Calu3 (cell line): ENCODE data around the gene NYNRIN. TPM values are rescaled to one million over a fixed set of nuclear protein-coding genes. Genes with fewer than 3 reads are reported as not detected.

Experiments used
- BruUV-seq: library from RNA; stranded (reverse); fragments of 400-500 nt; replicated peaks from 2 replicates; lab custom pipeline; 2021; lab: Mats Ljungman, UMichigan
- CTCF ChIA-PET: fragments of 300-600 bp; sonication (Branson Sonifier 250); formaldehyde crosslinking; loops from one replicate; lab custom pipeline; 2022; ENCODE audit warnings: antibody characterized with exemption; lab: Charles Lee
- DNase-seq: peaks from one replicate; pipeline ENCODE4 v3.0.0; 2022
- H3K27ac Mint-ChIP-seq: one replicate; pipeline ENCODE4 v1.8.0; 2022; ENCODE audit warnings: mixed read lengths; ENCODE audit not compliant: unreplicated experiment
- H3K27me3 Mint-ChIP-seq: one replicate; pipeline ENCODE4 v1.8.0; 2022; ENCODE audit warnings: mixed read lengths; ENCODE audit not compliant: unreplicated experiment
- H3K36me3 Mint-ChIP-seq: one replicate; pipeline ENCODE4 v1.8.0; 2022; ENCODE audit warnings: mild to moderate bottlenecking, moderate library complexity, mixed read lengths; ENCODE audit not compliant: insufficient read depth, unreplicated experiment
- H3K4me1 Mint-ChIP-seq: one replicate; pipeline ENCODE4 v1.8.0; 2022; ENCODE audit warnings: mild to moderate bottlenecking, low read depth, mixed read lengths; ENCODE audit not compliant: unreplicated experiment
- H3K4me3 Mint-ChIP-seq: one replicate; pipeline ENCODE4 v1.8.0; 2022; ENCODE audit warnings: mild to moderate bottlenecking, low read depth, moderate library complexity, mixed read lengths; ENCODE audit not compliant: unreplicated experiment
- H3K9me3 Mint-ChIP-seq: one replicate; pipeline ENCODE4 v1.8.0; 2022; ENCODE audit warnings: low read depth, mixed read lengths; ENCODE audit not compliant: unreplicated experiment
- CTCF ChIP-seq: fragments of 200-600 bp; IDR thresholded peaks from one replicate; pipeline ENCODE4 v1.8.0; 2022; ENCODE audit warnings: antibody characterized with exemption; ENCODE audit not compliant: unreplicated experiment
- intact Hi-C: fragments of 100-400 bp; cut with micrococcal nuclease; formaldehyde crosslinking; loops from one replicate; pipeline ENCODE4 v1.10.0; 2022; ENCODE audit not compliant: unreplicated experiment
- total RNA-seq: library from RNA; stranded (reverse); gene quantifications from 2 replicates; pipeline ENCODE4 v1.2.3, GENCODE V29; 2022

The NYNRIN gene
- total RNA-seq, 1 experiment from 2014 or later = 7.5 TPM

DNA sequence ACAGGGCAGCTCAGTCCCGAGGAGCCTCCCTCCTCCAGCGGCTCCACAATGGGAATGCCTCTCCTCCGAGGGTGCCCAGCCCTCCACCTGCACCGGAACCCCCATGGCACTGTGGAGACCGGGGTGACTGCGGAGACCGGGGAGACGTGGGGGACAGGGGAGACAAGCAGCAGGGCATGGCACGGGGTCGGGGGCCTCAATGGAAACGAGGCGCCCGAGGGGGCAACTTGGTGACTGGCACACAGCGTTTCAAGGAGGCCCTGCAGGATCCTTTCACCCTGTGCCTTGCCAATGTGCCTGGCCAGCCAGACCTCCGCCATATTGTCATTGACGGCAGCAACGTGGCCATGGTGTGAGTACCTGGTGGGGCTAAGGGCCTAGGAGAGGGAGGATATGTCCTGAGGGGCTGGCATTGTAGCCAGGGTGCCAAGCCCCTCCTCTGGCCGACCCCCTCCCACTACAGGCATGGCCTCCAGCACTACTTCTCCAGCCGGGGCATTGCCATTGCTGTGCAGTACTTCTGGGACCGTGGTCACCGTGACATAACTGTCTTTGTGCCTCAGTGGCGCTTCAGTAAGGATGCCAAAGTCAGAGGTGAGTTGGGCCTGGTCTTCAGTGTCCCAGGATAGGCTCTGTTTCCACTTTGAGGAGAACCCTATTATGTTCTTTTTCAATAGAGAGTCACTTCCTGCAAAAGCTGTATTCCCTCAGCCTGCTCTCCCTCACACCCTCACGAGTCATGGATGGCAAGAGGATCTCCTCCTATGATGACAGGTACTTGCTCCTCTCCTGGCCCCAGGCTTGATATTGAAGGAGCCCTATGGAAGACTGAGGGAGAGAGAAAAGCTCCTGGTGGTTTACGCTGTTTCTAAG lies 33.7 kb downstream of the NYNRIN start:
- Mint-ChIP-seq H3K9me3 (no peaks in the 10 kb centered on the region), H3K4me3 (peak overlapping the region; percentile 69), H3K27ac (peak overlapping the region; percentile 28), H3K4me1 (peaks cover 21% of the 10 kb centered on the region), H3K27me3 (no peaks in the 10 kb centered on the region), H3K36me3 (peaks cover 61% of the 10 kb centered on the region)
- BruUV-seq = no TSS peak
- CTCF ChIA-PET = interaction anchor here (0.8 to 3.0 kb wide), 19 partner anchors 10 to 190 kb away, joined by 3 to 53 read pairs (median 6); partner anchors contain the start of genes CIDEB, RIPK3, SDR39U1 and TINF2
- intact Hi-C loops = no loop called here
- no peak for DNase-seq
- no peak for TF ChIP-seq CTCF

GRCh38 chr14:24434036-24434435 lies 35.2 kb downstream of the NYNRIN start:
- Mint-ChIP-seq H3K4me3 (no peak overlapping the region), H3K36me3 (peaks cover 71% of the 10 kb centered on the region), H3K9me3 (no peaks in the 10 kb centered on the region), H3K4me1 (peaks cover 18% of the 10 kb centered on the region), H3K27ac (no peak overlapping the region), H3K27me3 (no peaks in the 10 kb centered on the region)
- no TSS peak for BruUV-seq
- no peak for DNase-seq
- TF ChIP-seq CTCF = no peak
- CTCF ChIA-PET = interaction anchor here (3.9 kb wide), 1 partner anchor 100 kb away, joined by 22 read pairs; the partner anchor contains the start of gene ADCY4
- intact Hi-C loops = no loop called here

- intact Hi-C loops = no loop called here
- CTCF ChIA-PET = interaction anchor here (3.9 kb wide), 1 partner anchor 101 kb away, joined by 22 read pairs; the partner anchor contains the start of gene ADCY4
These were observed 35.9 kb downstream of the NYNRIN start for GRCh38 chr14:24434676-24435075.

More at GRCh38 chr14:24434676-24435075, 35.9 kb downstream of the NYNRIN start:
- no peak for TF ChIP-seq CTCF
- no peak overlapping the region for H3K27ac Mint-ChIP-seq
- no peaks in the 10 kb centered on the region for H3K9me3 Mint-ChIP-seq
- BruUV-seq = no TSS peak
- no peaks in the 10 kb centered on the region for H3K27me3 Mint-ChIP-seq
- peaks cover 12% of the 10 kb centered on the region for H3K4me1 Mint-ChIP-seq
- H3K36me3 Mint-ChIP-seq = peaks cover 71% of the 10 kb centered on the region
- H3K4me3 Mint-ChIP-seq = no peak overlapping the region
- no peak for DNase-seq
